Measurements from ENCODE around the gene SLC29A4. TPM values are rescaled to one million over a fixed set of nuclear protein-coding genes. Genes with fewer than 3 reads are reported as not detected.
A peak's percentile ranks its signal among the peaks of the same experiment; 100 is the strongest.
"Not testable (repeated sequence)": the region's sequence is repeated elsewhere in the genome, so short reads cannot be mapped to it uniquely, and the experiment has no call there.

The SLC29A4 gene
- total RNA-seq, 1 experiment from 2014 or later: 24.5 TPM

- TF ChIP-seq, protein P1, sequence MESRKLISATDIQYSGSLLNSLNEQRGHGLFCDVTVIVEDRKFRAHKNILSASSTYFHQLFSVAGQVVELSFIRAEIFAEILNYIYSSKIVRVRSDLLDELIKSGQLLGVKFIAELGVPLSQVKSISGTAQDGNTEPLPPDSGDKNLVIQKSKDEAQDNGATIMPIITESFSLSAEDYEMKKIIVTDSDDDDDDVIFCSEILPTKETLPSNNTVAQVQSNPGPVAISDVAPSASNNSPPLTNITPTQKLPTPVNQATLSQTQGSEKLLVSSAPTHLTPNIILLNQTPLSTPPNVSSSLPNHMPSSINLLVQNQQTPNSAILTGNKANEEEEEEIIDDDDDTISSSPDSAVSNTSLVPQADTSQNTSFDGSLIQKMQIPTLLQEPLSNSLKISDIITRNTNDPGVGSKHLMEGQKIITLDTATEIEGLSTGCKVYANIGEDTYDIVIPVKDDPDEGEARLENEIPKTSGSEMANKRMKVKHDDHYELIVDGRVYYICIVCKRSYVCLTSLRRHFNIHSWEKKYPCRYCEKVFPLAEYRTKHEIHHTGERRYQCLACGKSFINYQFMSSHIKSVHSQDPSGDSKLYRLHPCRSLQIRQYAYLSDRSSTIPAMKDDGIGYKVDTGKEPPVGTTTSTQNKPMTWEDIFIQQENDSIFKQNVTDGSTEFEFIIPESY (IDR thresholded peaks at IDR 0.05; ENCODE audit: extremely low read depth, insufficient replicate concordance, low read length): no peak
- no peak for TF ChIP-seq POLR2A (IDR thresholded peaks at IDR 0.05; ENCODE audit: borderline replicate concordance, extremely low read depth, insufficient read depth, insufficient read length)
- no peak for TF ChIP-seq SIN3A (IDR thresholded peaks at IDR 0.05; ENCODE audit: low read depth)
- TF ChIP-seq RAD21 (IDR thresholded peaks at IDR 0.05; ENCODE audit: low read depth): no peak
- TF ChIP-seq SRF (IDR thresholded peaks at IDR 0.05; ENCODE audit: low read depth): no peak
- no peak for TF ChIP-seq ZFX (IDR thresholded peaks at IDR 0.05)
- TF ChIP-seq, protein P2, sequence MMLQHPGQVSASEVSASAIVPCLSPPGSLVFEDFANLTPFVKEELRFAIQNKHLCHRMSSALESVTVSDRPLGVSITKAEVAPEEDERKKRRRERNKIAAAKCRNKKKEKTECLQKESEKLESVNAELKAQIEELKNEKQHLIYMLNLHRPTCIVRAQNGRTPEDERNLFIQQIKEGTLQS (IDR thresholded peaks at IDR 0.05): no peak
- no peak for TF ChIP-seq EZH2phosphoT487 (IDR thresholded peaks at IDR 0.05; ENCODE audit: borderline replicate concordance)
- no peak for TF ChIP-seq TCF7L2 (IDR thresholded peaks at IDR 0.05; ENCODE audit: borderline replicate concordance, extremely low read depth, insufficient read depth, insufficient read length)
- TF ChIP-seq MAX (IDR thresholded peaks at IDR 0.05): no peak
Measured at GRCh38 chr7:5303591-5304505, 21.1 kb downstream of the SLC29A4 start (continued).

- H3K9ac ChIP-seq (ENCODE audit: low read length); H3K36me3 ChIP-seq (ENCODE audit: control insufficient read depth in 1 of 2, insufficient read depth in 2 of 2, low read length in 2 of 2); H3K9me2 ChIP-seq (ENCODE audit: insufficient read depth); CTCF ChIA-PET; H3K4me2 ChIP-seq (ENCODE audit: low read length); H3K4me1 ChIP-seq (ENCODE audit: control insufficient read depth in 1 of 2, insufficient read depth in 2 of 2, low read length in 2 of 2); H3K9me3 ChIP-seq (ENCODE audit: control insufficient read depth in 1 of 2, insufficient read depth in 1 of 2, low read depth in 1 of 2, low read length in 2 of 2); H3K4me3 ChIP-seq (replicated peaks in 1 of 2; ENCODE audit: low read depth in 1 of 2, low read length in 2 of 2); H3K79me2 ChIP-seq (ENCODE audit: insufficient read depth, low read length); H3K27ac ChIP-seq (ENCODE audit: low read depth, low read length); DNase-seq (ENCODE audit: low read depth, low spot score); intact Hi-C loops (cut with micrococcal nuclease); H2AFZ ChIP-seq (ENCODE audit: low read depth, low read length, poor library complexity, severe bottlenecking); POLR2A ChIA-PET; H3K27me3 ChIP-seq (ENCODE audit: insufficient read depth, low read length); RAD21 ChIA-PET (ENCODE audit: low non-redundant PET in 1 of 2, low total read pairs in 2 of 2, uncharacterized antibody in 2 of 2, unreplicated experiment in 2 of 2); BruUV-seq (replicated peaks); H4K20me1 ChIP-seq (ENCODE audit: insufficient read depth): not testable (repeated sequence)
- peak; percentile 24; the same call in 1 of the 2 replicates for TF ChIP-seq POLR2AphosphoS5 (IDR thresholded peaks at IDR 0.05; ENCODE audit: low read depth, low read length)
- ATAC-seq: peak; percentile 23; the same call in 1 of the 2 replicates
Measured at GRCh38 chr7:5305050-5305449, 22.3 kb downstream of the SLC29A4 start.

DNA sequence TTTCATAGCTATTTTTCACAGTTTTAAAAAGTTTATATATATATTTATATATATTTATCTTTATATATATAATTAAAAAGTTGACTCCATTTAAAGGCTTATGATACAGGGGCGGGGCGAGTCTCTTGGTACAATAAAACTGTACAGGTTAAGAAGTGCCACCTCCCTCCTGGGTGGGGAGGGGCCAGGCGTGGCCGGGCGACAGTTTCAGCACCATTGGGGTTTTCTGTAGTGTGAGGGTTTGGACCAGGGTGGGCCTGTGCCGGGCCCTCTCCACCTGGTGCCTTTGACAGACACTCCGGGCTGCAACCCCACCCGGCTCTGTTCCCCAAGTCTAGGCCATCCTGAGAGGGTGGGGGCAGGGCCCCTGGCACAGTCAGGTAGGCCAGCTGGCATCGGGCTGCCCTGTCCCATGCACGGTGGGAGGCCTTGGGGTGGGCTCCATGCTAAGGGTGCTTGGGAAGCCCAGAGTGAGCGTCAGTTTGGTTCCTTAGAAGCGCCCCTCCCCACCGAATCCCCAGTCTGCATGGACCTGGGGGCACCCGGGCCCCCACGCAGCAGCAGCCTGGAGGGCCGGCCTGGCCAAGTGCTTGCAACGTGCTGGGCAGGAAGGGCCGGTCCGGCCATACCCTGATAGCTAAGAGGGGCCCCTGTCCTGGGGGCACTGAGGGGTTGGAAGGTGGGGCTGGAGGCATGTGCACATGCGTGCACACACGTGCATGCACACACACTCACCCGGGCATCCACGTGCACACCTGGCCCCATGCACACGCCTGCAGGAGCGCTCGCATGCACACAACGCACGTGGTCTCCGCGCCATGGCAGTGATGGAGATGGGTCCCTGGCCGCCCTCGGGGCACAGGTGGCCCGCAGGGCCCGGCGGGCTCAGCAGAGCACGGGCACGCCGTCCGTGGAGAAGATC lies 24.7 kb downstream of the SLC29A4 start:
- H3K27me3 ChIP-seq (ENCODE audit: insufficient read depth, low read length); H3K9ac ChIP-seq (ENCODE audit: low read length); CTCF ChIA-PET; ATAC-seq; H3K4me3 ChIP-seq (replicated peaks in 1 of 2; ENCODE audit: low read depth in 1 of 2, low read length in 2 of 2); RAD21 ChIA-PET (ENCODE audit: low non-redundant PET in 1 of 2, low total read pairs in 2 of 2, uncharacterized antibody in 2 of 2, unreplicated experiment in 2 of 2); H3K27ac ChIP-seq (ENCODE audit: low read depth, low read length); H2AFZ ChIP-seq (ENCODE audit: low read depth, low read length, poor library complexity, severe bottlenecking); H3K4me1 ChIP-seq (ENCODE audit: control insufficient read depth in 1 of 2, insufficient read depth in 2 of 2, low read length in 2 of 2); H3K4me2 ChIP-seq (ENCODE audit: low read length); H3K9me3 ChIP-seq (ENCODE audit: control insufficient read depth in 1 of 2, insufficient read depth in 1 of 2, low read depth in 1 of 2, low read length in 2 of 2); H3K79me2 ChIP-seq (ENCODE audit: insufficient read depth, low read length); H3K9me2 ChIP-seq (ENCODE audit: insufficient read depth); DNase-seq (ENCODE audit: low read depth, low spot score); POLR2A ChIA-PET; H3K36me3 ChIP-seq (ENCODE audit: control insufficient read depth in 1 of 2, insufficient read depth in 2 of 2, low read length in 2 of 2); H4K20me1 ChIP-seq (ENCODE audit: insufficient read depth); intact Hi-C loops (cut with micrococcal nuclease): not testable (repeated sequence)
- BruUV-seq (replicated peaks): TSS peak; percentile 38
